GM19397 (cell line): ENCODE measurements around the gene AMZ1.
A peak's percentile ranks its signal among the peaks of the same experiment; 100 is the strongest.
"Not testable (repeated sequence)": the region's sequence is repeated elsewhere in the genome, so short reads cannot be mapped to it uniquely, and the experiment has no call there.

ENCODE experiments used
- ATAC-seq: cut with Tn5 transposase; IDR thresholded peaks from one replicate; pipeline ENCODE4 v1.9.1; 2021; ENCODE audit warnings: mild to moderate bottlenecking, moderate library complexity; ENCODE audit not compliant: unreplicated experiment

The AMZ1 gene

GRCh38 chr7:2689343-2689847, 1.4 kb downstream of the AMZ1 start:
- ATAC-seq, result no peak

- ATAC-seq, result no peak
These were observed 2.1 kb downstream of the AMZ1 start for GRCh38 chr7:2689951-2690705.

GRCh38 chr7:2691011-2691707, 3.2 kb downstream of the AMZ1 start:
- ATAC-seq, result no peak

- not testable (repeated sequence) for ATAC-seq
These were observed 4.0 kb downstream of the AMZ1 start for GRCh38 chr7:2691932-2692439.

GRCh38 chr7:2692543-2692942, 4.5 kb downstream of the AMZ1 start:
- ATAC-seq, result no peak

- not testable (repeated sequence) for ATAC-seq
These were observed 5.6 kb downstream of the AMZ1 start for GRCh38 chr7:2693420-2694121.

- ATAC-seq, result not testable (repeated sequence)
These were observed 6.1 kb downstream of the AMZ1 start for GRCh38 chr7:2694122-2694436.

GRCh38 chr7:2698581-2699288, 10.7 kb downstream of the AMZ1 start:
- peak; percentile 92 for ATAC-seq

- no peak for ATAC-seq
These were observed 11.3 kb downstream of the AMZ1 start for GRCh38 chr7:2699289-2699620.

- ATAC-seq, result no peak
These were observed 12.3 kb downstream of the AMZ1 start for GRCh38 chr7:2700141-2700850.

GRCh38 chr7:2701424-2701823, 13.4 kb downstream of the AMZ1 start:
- no peak for ATAC-seq

- no peak for ATAC-seq
These were observed 14.0 kb downstream of the AMZ1 start for GRCh38 chr7:2701832-2702593.

GRCh38 chr7:2702594-2702957, 14.6 kb downstream of the AMZ1 start:
- ATAC-seq, result no peak

- ATAC-seq, result no peak
These were observed 17.5 kb downstream of the AMZ1 start for GRCh38 chr7:2705371-2706096.

- ATAC-seq, result no peak
These were observed 18.7 kb downstream of the AMZ1 start for GRCh38 chr7:2706685-2707126.

- no peak for ATAC-seq
These were observed 19.5 kb downstream of the AMZ1 start for GRCh38 chr7:2707481-2707880.

- ATAC-seq, result no peak
These were observed 20.0 kb downstream of the AMZ1 start for GRCh38 chr7:2708041-2708440.

GRCh38 chr7:2708547-2709310, 20.7 kb downstream of the AMZ1 start:
- no peak for ATAC-seq
